Natural killer cell (primary cell): Measurements from ENCODE around the gene ORAI2. TPM values are rescaled to one million over a fixed set of nuclear protein-coding genes. Genes with fewer than 3 reads are reported as not detected.

Experiments used
- ATAC-seq, 3 donors: fragments of 150-1000 bp in 2 of 3; fragments of 200-7000 bp in 1 of 3; cut with Tn5 transposase; 1 replicate in 1 of 3; 2 replicates in 2 of 3; pipeline ENCODE4 v1.10.0; 2021; ENCODE audit warnings: mild to moderate bottlenecking in 2 of 3, moderate library complexity in 2 of 3
- DNase-seq, 2 donors: peaks; one replicate each; pipeline versions ENCODE4 v3.0.0 to v3.0.0-alpha.2; 2013 to 2021; ENCODE audit warnings: mixed read lengths in 1 of 2
- H3K27ac ChIP-seq: one replicate; pipeline ENCODE4 v1.5.1; 2013; ENCODE audit warnings: mild to moderate bottlenecking, low read length
- H3K27me3 ChIP-seq: one replicate; pipeline ENCODE4 v1.6.1; 2013; ENCODE audit warnings: low read length; ENCODE audit not compliant: control insufficient read depth, insufficient read depth
- H3K36me3 ChIP-seq: one replicate; pipeline ENCODE4 v1.6.1; 2013; ENCODE audit warnings: low read length; ENCODE audit not compliant: control insufficient read depth, insufficient read depth
- H3K4me1 ChIP-seq: one replicate; pipeline ENCODE4 v1.6.1; 2013; ENCODE audit warnings: low read length; ENCODE audit not compliant: control insufficient read depth, insufficient read depth
- H3K4me3 ChIP-seq: one replicate; pipeline ENCODE4 v1.5.1; 2013; ENCODE audit warnings: low read length
- H3K9me3 ChIP-seq: one replicate; pipeline ENCODE4 v1.6.1; 2013; ENCODE audit warnings: low read length; ENCODE audit not compliant: control insufficient read depth, insufficient read depth
- H3K27ac Mint-ChIP-seq, 2 donors: one replicate each; pipeline ENCODE4 v1.8.0; 2022; ENCODE audit warnings: mild to moderate bottlenecking in 2 of 2, mixed read lengths in 2 of 2, moderate library complexity in 1 of 2
- H3K27me3 Mint-ChIP-seq, 2 donors: one replicate each; pipeline ENCODE4 v1.8.0; 2022; ENCODE audit warnings: low read depth in 2 of 2, mixed read lengths in 2 of 2
- H3K36me3 Mint-ChIP-seq: one replicate; pipeline ENCODE4 v1.8.0; 2022; ENCODE audit warnings: mixed read lengths
- H3K4me1 Mint-ChIP-seq, 2 donors: one replicate each; pipeline ENCODE4 v1.8.0; 2022; ENCODE audit warnings: mixed read lengths in 2 of 2
- H3K4me3 Mint-ChIP-seq: one replicate; pipeline ENCODE4 v1.8.0; 2022; ENCODE audit warnings: mild to moderate bottlenecking, moderate library complexity, mixed read lengths
- H3K9me3 Mint-ChIP-seq, 2 donors: one replicate each; pipeline ENCODE4 v1.8.0; 2022; ENCODE audit warnings: mixed read lengths in 2 of 2
- CTCF ChIP-seq: fragments of 200-600 bp; IDR thresholded peaks from one replicate; pipeline ENCODE4 v1.8.0; 2022; ENCODE audit warnings: antibody characterized with exemption
- WGBS: methylation state at CpG from one replicate; pipeline ENCODE4 v1.1.7; 2013; ENCODE audit warnings: missing lambda C conversion rate; ENCODE audit not compliant: insufficient coverage; 5-methylcytosine and 5-hydroxymethylcytosine counted together
- intact Hi-C: fragments of 100-400 bp; cut with micrococcal nuclease; formaldehyde crosslinking; loops from one replicate; pipeline ENCODE4 v1.14.2; 2022
- total RNA-seq, 4 donors: library from RNA; stranded (reverse); fragments of 120-200 nt in 1 of 4; gene quantifications; one replicate each; pipeline versions ENCODE4 v1.2.3 to v1.2.4, GENCODE V29; 2013 to 2022

The ORAI2 gene
- total RNA-seq, 3 donors from 2014 or later (not counting 1 experiment from before 2014, with no cell fraction given): 39.1 to 55.0 (median 41.3) TPM

DNA sequence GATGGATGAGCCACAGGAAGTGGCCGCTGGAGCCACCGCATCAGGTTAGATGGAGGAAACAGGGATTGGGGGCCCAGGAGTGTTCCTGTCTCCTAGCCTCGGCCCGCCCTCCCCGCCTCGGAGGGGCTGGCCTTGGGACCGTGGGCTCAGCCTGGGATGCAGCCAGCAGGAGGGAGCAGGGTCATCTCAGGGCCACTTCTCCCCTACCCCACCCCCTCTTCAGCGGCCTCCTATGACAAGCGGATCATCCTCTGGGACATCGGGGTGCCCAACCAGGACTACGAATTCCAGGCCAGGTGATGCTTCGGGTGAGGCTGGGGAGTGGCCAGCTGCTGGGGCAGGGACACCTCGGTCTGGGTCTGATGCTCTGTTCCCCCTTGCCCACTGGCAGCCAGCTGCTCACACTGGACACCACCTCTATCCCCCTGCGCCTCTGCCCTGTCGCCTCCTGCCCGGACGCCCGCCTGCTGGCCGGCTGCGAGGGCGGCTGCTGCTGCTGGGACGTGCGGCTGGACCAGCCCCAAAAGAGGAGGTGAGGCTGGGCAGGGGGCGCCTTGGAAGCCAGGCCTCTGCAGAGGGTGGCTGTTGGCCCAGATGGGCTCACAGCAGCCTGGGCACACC is 36.1 kb downstream of the ORAI2 start:
- no peaks in the 10 kb centered on the region for H3K9me3 ChIP-seq

DNA sequence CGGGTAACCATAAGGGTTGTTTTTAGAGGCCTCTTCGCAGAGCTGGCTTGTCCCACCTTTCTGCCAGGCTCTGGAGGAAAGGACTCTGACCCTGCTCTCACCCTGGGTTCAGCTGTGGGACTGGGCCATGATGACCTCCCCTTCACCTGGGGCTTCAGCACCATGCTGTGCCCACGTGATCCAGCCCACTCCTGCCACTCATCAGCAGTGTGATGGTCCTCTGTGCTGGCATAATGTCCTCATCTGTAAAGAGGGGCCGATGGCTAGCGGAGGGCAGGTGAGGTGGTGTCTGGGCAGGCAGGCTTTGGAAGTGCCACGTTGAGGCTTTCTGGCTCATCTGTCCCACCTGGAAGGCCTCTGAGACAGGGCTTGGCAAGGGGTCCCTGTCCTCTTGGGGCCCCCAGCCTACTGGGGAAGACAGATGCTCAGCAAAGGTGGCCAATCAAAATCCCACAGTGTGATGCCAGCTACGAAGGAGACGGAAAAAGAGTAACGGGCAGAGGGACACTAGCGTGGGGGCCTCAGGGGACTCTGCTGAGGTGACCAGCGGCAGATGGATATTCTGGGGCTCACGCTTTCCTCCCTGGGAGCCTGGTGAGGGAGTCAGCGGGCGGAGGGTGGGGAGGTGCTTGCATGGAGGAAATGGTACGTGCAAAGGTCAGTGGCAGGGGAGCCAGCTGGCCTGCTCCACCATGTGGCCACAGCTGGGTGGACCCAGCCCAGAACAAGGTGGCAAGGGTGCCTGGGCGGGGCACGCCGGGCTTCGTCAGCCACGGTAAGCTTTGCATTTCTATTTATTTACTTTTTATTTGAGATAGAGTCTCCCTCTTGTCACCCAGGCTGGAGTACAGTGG is 36.8 kb downstream of the ORAI2 start:
- intact Hi-C loops: no loop called here
- Mint-ChIP-seq H3K9me3 (no peaks in the 10 kb centered on the region), H3K27me3 (no peaks in the 10 kb centered on the region), H3K4me1 (peaks cover 3 to 19% of the 10 kb centered on the region in 2 donors), H3K4me3 (no peak overlapping the region), H3K36me3 (no peaks in the 10 kb centered on the region), H3K27ac (no peak overlapping the region)
- no peak for DNase-seq
- Histone ChIP-seq H3K27ac (no peak overlapping the region), H3K36me3 (peaks cover 26% of the 10 kb centered on the region), H3K27me3 (no peaks in the 10 kb centered on the region), H3K9me3 (no peaks in the 10 kb centered on the region), H3K4me3 (no peak overlapping the region), H3K4me1 (peaks cover 9% of the 10 kb centered on the region)
- no peak for ATAC-seq
- WGBS: 81% methylated on average over 20 of the region's 20 CpGs
- no peak for TF ChIP-seq CTCF

More for the DNA sequence above, 36.1 kb downstream of the ORAI2 start:
- no peak for DNase-seq
- intact Hi-C loops: no loop called here
- 92% methylated on average over 24 of the region's 24 CpGs for WGBS
- no peak for ATAC-seq
- no peak overlapping the region for H3K4me3 Mint-ChIP-seq
- no peak overlapping the region for H3K4me3 ChIP-seq
- H3K36me3 Mint-ChIP-seq: no peaks in the 10 kb centered on the region
- H3K27me3 ChIP-seq: no peaks in the 10 kb centered on the region
- TF ChIP-seq CTCF: no peak
- peaks cover 12% of the 10 kb centered on the region for H3K4me1 ChIP-seq
- H3K27ac ChIP-seq: no peak overlapping the region
- H3K36me3 ChIP-seq: peaks cover 26% of the 10 kb centered on the region
- no peaks in the 10 kb centered on the region for H3K27me3 Mint-ChIP-seq
- peaks cover 3 to 24% of the 10 kb centered on the region in 2 donors for H3K4me1 Mint-ChIP-seq
- H3K27ac Mint-ChIP-seq: no peak overlapping the region
- no peaks in the 10 kb centered on the region for H3K9me3 Mint-ChIP-seq

GRCh38 chr7:102471791-102472125 is 38.4 kb downstream of the ORAI2 start:
- Histone ChIP-seq H3K27me3 (no peaks in the 10 kb centered on the region), H3K9me3 (no peaks in the 10 kb centered on the region), H3K4me3 (no peak overlapping the region), H3K4me1 (no peaks in the 10 kb centered on the region), H3K36me3 (peaks cover 26% of the 10 kb centered on the region), H3K27ac (no peak overlapping the region)
- 88% methylated on average over 5 of the region's 6 CpGs for WGBS
- Mint-ChIP-seq H3K4me3 (no peak overlapping the region), H3K27me3 (no peaks in the 10 kb centered on the region), H3K4me1 (peaks cover 0 to 6% of the 10 kb centered on the region in 2 donors), H3K9me3 (no peaks in the 10 kb centered on the region), H3K36me3 (no peaks in the 10 kb centered on the region), H3K27ac (no peak overlapping the region)
- DNase-seq (no peak), ATAC-seq (no peak)
- intact Hi-C loops: no loop called here
- TF ChIP-seq CTCF: no peak
